Endothelial cell of umbilical vein (primary cell): ENCODE measurements around the gene ZSCAN20.

Experiments
- GATA2 ChIP-seq: IDR thresholded peaks from 2 replicates; pipeline ENCODE4 v1.7.0; 2011; ENCODE audit warnings: low read depth, mild to moderate bottlenecking, moderate library complexity, mixed read lengths, low read length; ENCODE audit not compliant: insufficient read length, insufficient read depth
- POLR2A ChIP-seq: IDR thresholded peaks from 2 replicates; pipeline ENCODE4 v1.6.1; 2012; ENCODE audit warnings: low read depth, mild to moderate bottlenecking, control low read depth, low read length
- POLR2AphosphoS5 ChIP-seq: IDR thresholded peaks from 2 replicates; pipeline ENCODE4 v1.6.1; 2012; ENCODE audit warnings: low read depth, mild to moderate bottlenecking, control low read depth, low read length, moderate library complexity; ENCODE audit not compliant: insufficient read depth
- TF ChIP-seq, protein P1 (sequence below), 2 donors: IDR thresholded peaks; 1 replicate in 1 of 2; 2 replicates in 1 of 2; pipeline ENCODE4 v1.5.1; 2011; ENCODE audit warnings: low read length in 2 of 2, mild to moderate bottlenecking in 2 of 2, moderate library complexity in 2 of 2, control low read depth in 1 of 2, inconsistent platforms in 1 of 2, low read depth in 1 of 2; ENCODE audit not compliant: insufficient read depth in 1 of 2; ENCODE audit errors: extremely low read depth in 1 of 2
- TF ChIP-seq, protein P2 (sequence below): IDR thresholded peaks from 2 replicates; pipeline ENCODE4 v1.6.1; 2011; ENCODE audit not compliant: insufficient read depth, insufficient read length

DNA sequence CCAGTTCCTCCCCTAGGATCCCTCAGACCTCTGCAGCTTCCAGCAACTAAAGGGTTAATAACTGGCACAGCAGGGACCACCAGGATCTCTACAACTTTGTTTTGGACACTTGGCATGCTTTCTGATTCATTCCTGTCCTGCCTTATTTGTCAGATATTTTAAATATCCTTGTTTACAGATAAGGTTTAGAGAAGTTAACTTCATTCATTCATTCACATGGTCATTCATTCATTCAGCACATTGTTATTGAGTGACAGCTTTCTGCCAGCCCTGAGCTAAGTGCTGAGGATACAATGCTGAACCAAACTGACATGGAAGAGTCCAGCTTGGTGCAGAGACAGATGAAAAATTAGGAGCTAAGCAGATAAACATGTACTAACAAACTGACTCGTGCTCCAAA lies 32.8 kb upstream of the ZSCAN20 start:
- TF ChIP-seq POLR2A, result no peak
- TF ChIP-seq, protein P1, sequence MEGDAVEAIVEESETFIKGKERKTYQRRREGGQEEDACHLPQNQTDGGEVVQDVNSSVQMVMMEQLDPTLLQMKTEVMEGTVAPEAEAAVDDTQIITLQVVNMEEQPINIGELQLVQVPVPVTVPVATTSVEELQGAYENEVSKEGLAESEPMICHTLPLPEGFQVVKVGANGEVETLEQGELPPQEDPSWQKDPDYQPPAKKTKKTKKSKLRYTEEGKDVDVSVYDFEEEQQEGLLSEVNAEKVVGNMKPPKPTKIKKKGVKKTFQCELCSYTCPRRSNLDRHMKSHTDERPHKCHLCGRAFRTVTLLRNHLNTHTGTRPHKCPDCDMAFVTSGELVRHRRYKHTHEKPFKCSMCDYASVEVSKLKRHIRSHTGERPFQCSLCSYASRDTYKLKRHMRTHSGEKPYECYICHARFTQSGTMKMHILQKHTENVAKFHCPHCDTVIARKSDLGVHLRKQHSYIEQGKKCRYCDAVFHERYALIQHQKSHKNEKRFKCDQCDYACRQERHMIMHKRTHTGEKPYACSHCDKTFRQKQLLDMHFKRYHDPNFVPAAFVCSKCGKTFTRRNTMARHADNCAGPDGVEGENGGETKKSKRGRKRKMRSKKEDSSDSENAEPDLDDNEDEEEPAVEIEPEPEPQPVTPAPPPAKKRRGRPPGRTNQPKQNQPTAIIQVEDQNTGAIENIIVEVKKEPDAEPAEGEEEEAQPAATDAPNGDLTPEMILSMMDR (IDR thresholded peaks at IDR 0.05; ENCODE audit: extremely low read depth in 1 of 2, insufficient read depth in 1 of 2, low read depth in 1 of 2, low read length in 2 of 2), result no peak
- TF ChIP-seq, protein P2, sequence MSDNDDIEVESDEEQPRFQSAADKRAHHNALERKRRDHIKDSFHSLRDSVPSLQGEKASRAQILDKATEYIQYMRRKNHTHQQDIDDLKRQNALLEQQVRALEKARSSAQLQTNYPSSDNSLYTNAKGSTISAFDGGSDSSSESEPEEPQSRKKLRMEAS, result no peak
- no peak for TF ChIP-seq POLR2AphosphoS5
- TF ChIP-seq GATA2, result no peak
